ENCODE results near the gene AGAP1.

AGAP1 gene

GRCh38 chr2:235964787-235965390 is 471.0 kb downstream of the AGAP1 start:
- Histone ChIP-seq H3K9me3 (no peaks in the 10 kb centered on the region), H3K36me3 (peaks cover 62% of the 10 kb centered on the region), H3K4me1 (peaks cover 6% of the 10 kb centered on the region; the same call in 1 of the 2 replicates), H3K27ac (no peak overlapping the region), H3K4me3 (no peak overlapping the region), H3K9ac (no peak overlapping the region), H3K4me2 (no peak overlapping the region), H3K27me3 (no peaks in the 10 kb centered on the region), H4K20me1 (no peaks in the 10 kb centered on the region)
- TF ChIP-seq Cebpa-rat (IDR thresholded peaks at IDR 0.05) = no peak

GRCh38 chr2:235966396-235966795 is 472.6 kb downstream of the AGAP1 start:
- H3K36me3 ChIP-seq = peaks cover 63% of the 10 kb centered on the region
- no peaks in the 10 kb centered on the region for H3K27me3 ChIP-seq
- no peaks in the 10 kb centered on the region for H4K20me1 ChIP-seq
- TF ChIP-seq Cebpa-rat (IDR thresholded peaks at IDR 0.05) = no peak
- no peak overlapping the region for H3K9ac ChIP-seq
- H3K9me3 ChIP-seq = no peaks in the 10 kb centered on the region
- no peak overlapping the region for H3K4me3 ChIP-seq
- no peak overlapping the region for H3K27ac ChIP-seq
- no peak overlapping the region for H3K4me2 ChIP-seq
- peaks cover 7% of the 10 kb centered on the region; the same call in 1 of the 2 replicates for H3K4me1 ChIP-seq

DNA sequence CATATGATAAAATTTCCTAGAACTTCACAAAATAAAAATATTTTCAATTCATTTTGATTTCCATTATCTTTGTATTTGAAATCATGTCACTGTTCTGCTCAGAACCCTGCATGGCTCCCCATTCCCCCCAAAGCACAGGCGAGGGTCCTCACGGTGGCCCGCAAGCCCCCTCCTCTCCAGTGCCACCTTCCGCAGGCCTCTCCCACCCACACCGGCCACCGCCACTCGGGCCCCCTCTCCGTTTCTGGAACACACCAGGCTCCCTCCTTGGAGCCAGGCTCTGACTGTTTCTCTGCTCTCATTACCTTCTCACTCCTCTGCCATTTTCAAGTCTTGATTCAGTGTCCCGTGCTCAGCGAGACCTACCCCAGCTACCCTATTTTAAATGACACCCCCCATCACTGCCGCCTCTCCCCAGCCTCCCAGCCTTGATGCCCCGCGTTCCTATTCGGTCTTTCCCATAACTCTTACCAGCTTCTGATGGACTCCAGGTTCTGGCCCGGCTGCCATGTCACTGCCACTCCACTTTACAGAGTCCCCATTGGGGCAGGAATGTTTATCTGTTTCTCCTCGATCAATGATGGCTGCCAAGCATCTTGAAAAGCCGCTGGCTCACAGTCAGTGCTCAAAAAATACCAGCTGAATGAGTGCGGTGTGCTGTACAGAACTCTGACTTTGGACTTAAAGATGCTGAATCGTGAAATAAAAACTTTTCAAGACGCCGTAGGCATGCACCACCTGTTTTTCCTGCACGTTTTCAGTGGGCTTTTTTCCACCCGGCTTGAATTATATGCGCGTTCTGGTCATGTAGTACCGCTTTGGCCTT is 473.3 kb downstream of the AGAP1 start:
- Histone ChIP-seq H3K4me3 (no peak overlapping the region), H3K4me2 (no peak overlapping the region), H3K9me3 (no peaks in the 10 kb centered on the region), H4K20me1 (no peaks in the 10 kb centered on the region), H3K9ac (no peak overlapping the region), H3K27me3 (no peaks in the 10 kb centered on the region), H3K4me1 (peaks cover 7% of the 10 kb centered on the region; the same call in 1 of the 2 replicates), H3K27ac (no peak overlapping the region), H3K36me3 (peaks cover 67% of the 10 kb centered on the region)
- TF ChIP-seq Cebpa-rat (IDR thresholded peaks at IDR 0.05) = no peak

- Histone ChIP-seq H4K20me1 (no peaks in the 10 kb centered on the region), H3K36me3 (peaks cover 77% of the 10 kb centered on the region), H3K9me3 (no peaks in the 10 kb centered on the region), H3K9ac (no peak overlapping the region), H3K27ac (no peak overlapping the region), H3K4me3 (no peak overlapping the region), H3K4me1 (peaks cover 14% of the 10 kb centered on the region; the same call in 1 of the 2 replicates), H3K27me3 (no peaks in the 10 kb centered on the region), H3K4me2 (no peak overlapping the region)
- TF ChIP-seq Cebpa-rat (IDR thresholded peaks at IDR 0.05) = no peak
Observed at GRCh38 chr2:235968155-235968554, 474.3 kb downstream of the AGAP1 start.

GRCh38 chr2:235968616-235969324 is 474.9 kb downstream of the AGAP1 start:
- Histone ChIP-seq H3K4me1 (peaks cover 14% of the 10 kb centered on the region; the same call in 1 of the 2 replicates), H3K9ac (no peak overlapping the region), H3K4me3 (no peak overlapping the region), H3K4me2 (no peak overlapping the region), H3K27me3 (no peaks in the 10 kb centered on the region), H4K20me1 (no peaks in the 10 kb centered on the region), H3K27ac (no peak overlapping the region), H3K36me3 (peaks cover 83% of the 10 kb centered on the region), H3K9me3 (no peaks in the 10 kb centered on the region)
- peak; percentile 67; the same call in 1 of the 2 replicates for TF ChIP-seq Cebpa-rat (IDR thresholded peaks at IDR 0.05)

DNA sequence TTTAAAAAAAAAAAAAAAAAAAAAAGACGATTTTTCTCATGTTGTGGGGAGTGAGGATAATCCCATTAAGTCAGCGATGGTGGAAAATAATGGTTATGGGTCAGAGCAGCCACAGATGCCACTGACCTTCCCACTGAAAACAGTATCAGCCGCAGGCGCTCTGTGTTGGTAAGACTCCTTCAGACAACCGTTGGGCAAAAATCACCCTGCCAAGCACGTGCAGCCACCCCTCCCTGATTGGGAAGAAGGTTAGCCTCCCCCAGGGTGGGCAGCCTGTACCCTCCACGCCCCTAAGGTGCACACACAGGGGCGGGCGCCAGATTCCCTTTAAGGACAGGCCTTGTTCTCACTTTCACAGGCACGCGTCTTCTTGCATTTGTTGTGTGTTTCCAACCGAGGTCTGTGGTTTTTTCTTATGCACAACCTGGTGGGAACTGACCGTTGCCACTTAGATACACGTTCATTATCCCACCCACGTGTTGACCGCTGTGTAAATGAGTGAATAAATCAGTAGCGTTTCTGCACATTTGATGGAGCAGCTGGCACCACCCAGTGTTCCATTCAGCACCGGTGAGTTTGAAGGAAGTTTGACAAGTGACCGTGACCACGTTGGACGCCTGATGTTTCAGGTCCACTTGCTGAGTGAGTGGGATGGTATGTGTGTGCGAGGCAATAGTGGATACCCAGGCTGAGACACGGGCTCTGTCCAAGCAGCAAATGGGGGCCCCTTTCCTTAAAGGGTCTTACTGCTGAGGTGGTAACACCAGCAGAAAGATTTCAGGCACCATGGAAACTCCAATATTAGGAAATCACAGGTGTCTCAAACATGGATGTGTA is 476.6 kb downstream of the AGAP1 start:
- TF ChIP-seq Cebpa-rat (IDR thresholded peaks at IDR 0.05) = no peak
- Histone ChIP-seq H3K4me1 (peaks cover 14% of the 10 kb centered on the region; the same call in 1 of the 2 replicates), H3K4me2 (no peak overlapping the region), H3K4me3 (no peak overlapping the region), H3K36me3 (peaks cover 92% of the 10 kb centered on the region), H3K9ac (no peak overlapping the region), H4K20me1 (no peaks in the 10 kb centered on the region), H3K27ac (no peak overlapping the region), H3K9me3 (no peaks in the 10 kb centered on the region), H3K27me3 (no peaks in the 10 kb centered on the region)

DNA sequence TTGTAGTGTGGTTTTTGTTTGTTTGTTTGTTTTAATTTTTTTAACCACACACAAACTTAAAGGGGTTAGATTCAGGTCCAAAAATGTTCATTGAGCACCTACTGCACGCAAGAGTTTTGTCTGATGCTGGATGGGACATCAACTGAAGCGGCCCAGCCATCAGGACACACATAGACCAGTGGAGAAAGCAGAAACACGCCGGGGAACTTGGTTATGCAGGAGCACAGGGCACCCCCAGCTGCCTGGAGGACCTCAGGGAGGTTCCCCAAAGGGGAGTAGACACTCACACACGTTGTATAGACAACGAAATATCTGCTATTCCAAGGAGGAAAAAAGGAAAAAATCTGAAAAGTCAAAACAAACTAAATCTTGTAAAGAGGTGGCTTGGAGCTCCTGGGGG is 482.7 kb downstream of the AGAP1 start:
- H3K4me1 ChIP-seq = peaks cover 48% of the 10 kb centered on the region
- H4K20me1 ChIP-seq = no peaks in the 10 kb centered on the region
- no peak overlapping the region for H3K4me3 ChIP-seq
- no peaks in the 10 kb centered on the region for H3K27me3 ChIP-seq
- peaks cover 76% of the 10 kb centered on the region for H3K36me3 ChIP-seq
- no peak for TF ChIP-seq Cebpa-rat (IDR thresholded peaks at IDR 0.05)
- H3K27ac ChIP-seq = peak overlapping the region; percentile 88
- no peak overlapping the region for H3K9ac ChIP-seq
- H3K4me2 ChIP-seq = peak overlapping the region; percentile 78
- H3K9me3 ChIP-seq = peaks cover 8% of the 10 kb centered on the region; the same call in 1 of the 2 replicates

DNA sequence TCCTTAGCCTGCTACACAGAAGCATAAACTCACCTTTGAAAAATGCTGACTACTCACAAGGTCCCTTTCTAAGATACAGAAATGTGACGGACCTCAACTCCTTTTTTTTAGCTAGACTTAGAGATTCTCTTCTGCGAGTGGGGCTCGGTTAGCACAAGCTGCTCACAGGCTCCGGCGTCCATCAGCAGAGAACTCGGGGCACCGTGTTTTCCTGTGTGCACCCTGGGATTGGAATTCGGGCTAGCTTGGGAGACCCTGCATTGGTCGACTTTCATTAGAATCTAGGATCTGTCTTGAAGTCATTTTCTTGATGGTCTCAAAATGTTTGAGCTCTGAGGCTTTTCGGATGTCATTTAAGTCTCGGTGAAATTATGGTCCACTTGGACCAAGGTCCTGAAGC is 483.1 kb downstream of the AGAP1 start:
- no peak overlapping the region for H3K4me3 ChIP-seq
- TF ChIP-seq Cebpa-rat (IDR thresholded peaks at IDR 0.05) = no peak
- peak overlapping the region; percentile 88 for H3K27ac ChIP-seq
- H3K4me1 ChIP-seq = peaks cover 48% of the 10 kb centered on the region
- peaks cover 8% of the 10 kb centered on the region; the same call in 1 of the 2 replicates for H3K9me3 ChIP-seq
- H3K9ac ChIP-seq = no peak overlapping the region; the same call in 1 of the 2 replicates
- no peaks in the 10 kb centered on the region for H4K20me1 ChIP-seq
- H3K27me3 ChIP-seq = no peaks in the 10 kb centered on the region
- peaks cover 75% of the 10 kb centered on the region for H3K36me3 ChIP-seq
- peak overlapping the region; percentile 78 for H3K4me2 ChIP-seq

DNA sequence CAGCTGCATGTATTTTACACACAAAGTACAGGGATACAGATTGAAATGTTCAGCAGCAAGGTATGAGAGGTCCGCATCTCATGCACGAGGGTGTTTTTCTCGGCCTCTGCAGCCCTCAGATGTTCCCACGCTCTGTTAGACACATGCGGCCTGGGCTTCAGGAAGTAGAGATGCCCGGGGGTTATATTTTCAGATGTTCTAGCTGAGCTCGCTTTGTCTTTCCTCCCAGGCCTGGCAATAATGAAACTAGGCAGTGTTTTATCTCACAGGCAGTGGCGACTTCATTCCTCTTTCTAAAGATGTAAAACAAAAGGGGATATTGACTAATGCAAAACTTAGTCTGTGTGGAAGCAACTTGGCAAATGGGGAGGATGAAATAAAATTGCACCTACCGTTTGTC is 483.6 kb downstream of the AGAP1 start:
- peaks cover 75% of the 10 kb centered on the region for H3K36me3 ChIP-seq
- peaks cover 47% of the 10 kb centered on the region for H3K4me1 ChIP-seq
- H3K9me3 ChIP-seq = peaks cover 8% of the 10 kb centered on the region; the same call in 1 of the 2 replicates
- no peaks in the 10 kb centered on the region for H4K20me1 ChIP-seq
- H3K4me2 ChIP-seq = peak overlapping the region; percentile 78
- H3K4me3 ChIP-seq = peak overlapping the region; percentile 33; the same call in 1 of the 2 replicates
- H3K27me3 ChIP-seq = no peaks in the 10 kb centered on the region
- TF ChIP-seq Cebpa-rat (IDR thresholded peaks at IDR 0.05) = no peak
- peak overlapping the region; percentile 88 for H3K27ac ChIP-seq
- H3K9ac ChIP-seq = peak overlapping the region; percentile 66
